A549 (cell line): Measurements from ENCODE around the gene EFCAB11.
A peak's percentile ranks its signal among the peaks of the same experiment; 100 is the strongest.
"Not testable (repeated sequence)": the region's sequence is repeated elsewhere in the genome, so short reads cannot be mapped to it uniquely, and the experiment has no call there.

ENCODE experiments used
- CTCF ChIP-seq: fragments of >200 bp; sonication (Bioruptor Twin); formaldehyde crosslinking; IDR thresholded peaks from 3 replicates; pipeline ENCODE4 v1.5.1; 2016
- MAZ ChIP-seq: fragments of 150-350 bp; IDR thresholded peaks from 2 replicates; pipeline ENCODE4 v1.6.1; 2014; ENCODE audit warnings: antibody characterized with exemption, low read depth, low read length, borderline replicate concordance
- ZFP36 ChIP-seq: fragments of 450-650 bp; IDR thresholded peaks from 2 replicates; pipeline ENCODE4 v1.6.1; 2014; ENCODE audit warnings: borderline replicate concordance; ENCODE audit not compliant: partially characterized antibody

DNA sequence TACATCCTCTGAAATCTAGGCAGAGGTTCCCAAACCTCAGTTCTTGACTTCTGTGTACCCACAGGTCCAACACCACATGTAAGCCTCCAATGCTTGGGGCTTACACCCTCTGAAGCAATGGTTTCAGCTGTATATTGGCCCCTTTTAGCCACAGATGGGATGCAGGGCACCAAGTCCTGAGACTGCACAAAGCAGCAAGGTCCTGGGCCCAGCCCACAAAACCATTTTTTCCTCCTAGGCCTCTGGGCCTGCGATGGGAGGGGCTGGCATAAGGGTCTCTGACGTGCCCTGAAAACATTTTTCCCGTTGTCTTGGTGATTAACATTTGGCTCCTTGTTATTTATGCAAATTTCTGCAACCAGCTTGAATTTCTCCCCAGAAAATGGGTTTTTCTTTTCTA is 80.4 kb downstream of the EFCAB11 start:
- TF ChIP-seq ZFP36 = peak; percentile 86
- TF ChIP-seq MAZ, CTCF: not testable (repeated sequence)
